HepG2 (cell line): ENCODE results near the gene TBRG4. TPM values are rescaled to one million over a fixed set of nuclear protein-coding genes. Genes with fewer than 3 reads are reported as not detected.

ENCODE experiments used
- BCL6 ChIP-seq: IDR thresholded peaks from 2 replicates; pipeline ENCODE4 v1.6.1; 2016; ENCODE audit warnings: missing genetic modification reagents, missing compliant biosample characterization
- KDM4B ChIP-seq: sonication (generic); formaldehyde crosslinking; IDR thresholded peaks from 2 replicates; pipeline ENCODE4 v1.4.0; 2020; ENCODE audit warnings: missing genetic modification reagents
- NPAS2 ChIP-seq: sonication (generic); formaldehyde crosslinking; IDR thresholded peaks from 2 replicates; pipeline ENCODE4 v1.8.0; 2022; ENCODE audit warnings: mild to moderate bottlenecking, missing genetic modification reagents, borderline replicate concordance
- PAF1 ChIP-seq: IDR thresholded peaks from 2 replicates; pipeline ENCODE4 v1.6.1; 2016; ENCODE audit warnings: missing genetic modification reagents, missing compliant biosample characterization
- RBM22 ChIP-seq: fragments of 200-400 bp; formaldehyde crosslinking; optimal IDR thresholded peaks from 2 replicates; pipeline ENCODE3; 2017; ENCODE audit warnings: mild to moderate bottlenecking, low read length, moderate library complexity
- RORA ChIP-seq: sonication (generic); formaldehyde crosslinking; IDR thresholded peaks from 2 replicates; pipeline ENCODE4 v1.5.0; 2020; ENCODE audit warnings: mild to moderate bottlenecking, missing genetic modification reagents, moderate library complexity
- SATB2 ChIP-seq: sonication (generic); formaldehyde crosslinking; IDR thresholded peaks from 2 replicates; pipeline ENCODE4 v1.5.0; 2020; ENCODE audit warnings: missing genetic modification reagents
- TAF1 ChIP-seq: sonication (generic); formaldehyde crosslinking; IDR thresholded peaks from 2 replicates; pipeline ENCODE4 v1.4.0; 2020; ENCODE audit warnings: missing genetic modification reagents
- ZNF207 ChIP-seq: fragments of 450-650 bp; IDR thresholded peaks from 2 replicates; pipeline ENCODE4 v1.6.1; 2016; ENCODE audit warnings: antibody characterized with exemption, borderline replicate concordance
- ZNF879 ChIP-seq: sonication (generic); formaldehyde crosslinking; IDR thresholded peaks from 2 replicates; pipeline ENCODE4 v1.8.1; 2023; ENCODE audit warnings: missing genetic modification reagents
- ZSCAN30 ChIP-seq: sonication (generic); formaldehyde crosslinking; IDR thresholded peaks from 2 replicates; pipeline ENCODE4 v1.5.0; 2020; ENCODE audit warnings: mild to moderate bottlenecking, missing genetic modification reagents
- polyA plus RNA-seq, 8 experiments: library from polyadenylated mRNA; depleted of rRNA in 3 of 8; stranded (reverse) in 7 of 8; unstranded in 1 of 8; fragments of >200 nt; fragmentation: Illumina TruSeq in 4 of 8; extraction: Trizol in 4 of 8; gene quantifications; 2 replicates each; pipeline versions ENCODE4 v1.2.1 to v1.2.3, GENCODE V29; 2011 to 2016; ENCODE audit warnings: low read depth in 4 of 8, missing spikeins in 1 of 8, mixed read lengths in 1 of 8; ENCODE audit not compliant: insufficient read depth in 1 of 8
- total RNA-seq, 5 experiments: library from RNA; depleted of rRNA; stranded (reverse); fragments of >200 nt; fragmentation: Illumina TruSeq; extraction: Trizol; gene quantifications; 2 replicates each; pipeline ENCODE4 v1.2.3, GENCODE V29; 2016; ENCODE audit warnings: low read depth in 1 of 5
- TF ChIP-seq, protein P1 (sequence below): sonication (generic); formaldehyde crosslinking; IDR thresholded peaks from 2 replicates; pipeline ENCODE4 v1.9.0; 2021; ENCODE audit warnings: mild to moderate bottlenecking, missing genetic modification reagents
- TF ChIP-seq, protein P2 (sequence below): sonication (generic); formaldehyde crosslinking; IDR thresholded peaks from 2 replicates; pipeline ENCODE4 v1.5.0; 2020; ENCODE audit warnings: mild to moderate bottlenecking, missing genetic modification reagents
- TF ChIP-seq, protein P3 (sequence below): sonication (generic); formaldehyde crosslinking; IDR thresholded peaks from 2 replicates; pipeline ENCODE4 v1.8.1; 2023; ENCODE audit warnings: missing genetic modification reagents, mild to moderate bottlenecking, borderline replicate concordance
- TF ChIP-seq, protein P4 (sequence below): sonication (generic); formaldehyde crosslinking; IDR thresholded peaks from 2 replicates; pipeline ENCODE4 v1.4.0; 2020; ENCODE audit warnings: low read depth, mild to moderate bottlenecking, missing genetic modification reagents
- TF ChIP-seq, protein P5 (sequence below): sonication (generic); formaldehyde crosslinking; IDR thresholded peaks from 2 replicates; pipeline ENCODE4 v1.8.0; 2022; ENCODE audit warnings: low read depth, missing genetic modification reagents

TBRG4 gene
- total and polyA plus RNA-seq, 2 of the 13 experiments (the other 11 are each of a cell fraction or from before 2014, with no cell fraction given) = 87.8 to 107 TPM

DNA sequence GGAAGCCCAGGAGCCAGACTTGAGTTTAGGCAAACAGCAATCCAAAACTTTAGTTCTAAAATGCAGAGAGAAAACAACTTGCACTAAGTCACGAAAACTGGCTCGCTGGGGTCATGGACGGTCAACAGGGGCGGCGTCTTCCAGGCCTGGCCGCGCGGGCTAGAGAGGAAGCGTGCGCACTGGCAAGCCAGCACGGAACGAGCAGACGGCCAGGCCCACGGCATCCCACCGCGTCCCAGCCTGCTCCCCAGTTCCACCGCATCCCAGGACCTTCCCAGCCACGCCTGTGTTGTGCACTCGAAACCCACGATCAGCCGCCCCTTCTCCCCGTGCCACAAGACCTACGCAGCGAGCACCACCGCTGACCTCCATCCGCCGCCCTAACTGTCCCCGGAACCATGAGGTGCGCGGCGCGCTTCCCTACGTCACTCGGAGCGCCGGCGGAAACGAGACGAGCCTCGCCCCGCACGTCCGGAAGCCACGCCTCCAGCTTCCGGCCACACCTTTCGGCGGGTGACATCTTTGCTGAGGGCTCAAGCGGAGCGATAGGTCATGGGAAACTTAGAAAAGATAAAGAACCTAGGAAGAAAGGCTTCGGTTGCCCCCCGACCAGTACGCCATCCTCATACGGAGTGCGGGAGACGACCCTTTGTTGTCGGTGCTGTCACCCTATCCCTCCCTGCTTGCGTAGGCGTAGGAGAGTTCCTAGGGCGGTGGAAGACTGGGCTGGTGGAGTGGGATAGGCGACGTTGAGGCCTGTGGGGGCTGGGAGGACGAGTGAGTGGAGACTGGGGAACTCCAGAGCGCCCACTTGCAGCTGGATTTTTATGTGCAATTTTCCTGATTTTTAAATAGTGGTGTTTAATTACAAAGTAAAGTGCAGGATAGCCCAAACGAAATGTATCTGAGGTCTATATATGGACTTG, at the start of gene TBRG4 (continued):
- TF ChIP-seq, protein P1, sequence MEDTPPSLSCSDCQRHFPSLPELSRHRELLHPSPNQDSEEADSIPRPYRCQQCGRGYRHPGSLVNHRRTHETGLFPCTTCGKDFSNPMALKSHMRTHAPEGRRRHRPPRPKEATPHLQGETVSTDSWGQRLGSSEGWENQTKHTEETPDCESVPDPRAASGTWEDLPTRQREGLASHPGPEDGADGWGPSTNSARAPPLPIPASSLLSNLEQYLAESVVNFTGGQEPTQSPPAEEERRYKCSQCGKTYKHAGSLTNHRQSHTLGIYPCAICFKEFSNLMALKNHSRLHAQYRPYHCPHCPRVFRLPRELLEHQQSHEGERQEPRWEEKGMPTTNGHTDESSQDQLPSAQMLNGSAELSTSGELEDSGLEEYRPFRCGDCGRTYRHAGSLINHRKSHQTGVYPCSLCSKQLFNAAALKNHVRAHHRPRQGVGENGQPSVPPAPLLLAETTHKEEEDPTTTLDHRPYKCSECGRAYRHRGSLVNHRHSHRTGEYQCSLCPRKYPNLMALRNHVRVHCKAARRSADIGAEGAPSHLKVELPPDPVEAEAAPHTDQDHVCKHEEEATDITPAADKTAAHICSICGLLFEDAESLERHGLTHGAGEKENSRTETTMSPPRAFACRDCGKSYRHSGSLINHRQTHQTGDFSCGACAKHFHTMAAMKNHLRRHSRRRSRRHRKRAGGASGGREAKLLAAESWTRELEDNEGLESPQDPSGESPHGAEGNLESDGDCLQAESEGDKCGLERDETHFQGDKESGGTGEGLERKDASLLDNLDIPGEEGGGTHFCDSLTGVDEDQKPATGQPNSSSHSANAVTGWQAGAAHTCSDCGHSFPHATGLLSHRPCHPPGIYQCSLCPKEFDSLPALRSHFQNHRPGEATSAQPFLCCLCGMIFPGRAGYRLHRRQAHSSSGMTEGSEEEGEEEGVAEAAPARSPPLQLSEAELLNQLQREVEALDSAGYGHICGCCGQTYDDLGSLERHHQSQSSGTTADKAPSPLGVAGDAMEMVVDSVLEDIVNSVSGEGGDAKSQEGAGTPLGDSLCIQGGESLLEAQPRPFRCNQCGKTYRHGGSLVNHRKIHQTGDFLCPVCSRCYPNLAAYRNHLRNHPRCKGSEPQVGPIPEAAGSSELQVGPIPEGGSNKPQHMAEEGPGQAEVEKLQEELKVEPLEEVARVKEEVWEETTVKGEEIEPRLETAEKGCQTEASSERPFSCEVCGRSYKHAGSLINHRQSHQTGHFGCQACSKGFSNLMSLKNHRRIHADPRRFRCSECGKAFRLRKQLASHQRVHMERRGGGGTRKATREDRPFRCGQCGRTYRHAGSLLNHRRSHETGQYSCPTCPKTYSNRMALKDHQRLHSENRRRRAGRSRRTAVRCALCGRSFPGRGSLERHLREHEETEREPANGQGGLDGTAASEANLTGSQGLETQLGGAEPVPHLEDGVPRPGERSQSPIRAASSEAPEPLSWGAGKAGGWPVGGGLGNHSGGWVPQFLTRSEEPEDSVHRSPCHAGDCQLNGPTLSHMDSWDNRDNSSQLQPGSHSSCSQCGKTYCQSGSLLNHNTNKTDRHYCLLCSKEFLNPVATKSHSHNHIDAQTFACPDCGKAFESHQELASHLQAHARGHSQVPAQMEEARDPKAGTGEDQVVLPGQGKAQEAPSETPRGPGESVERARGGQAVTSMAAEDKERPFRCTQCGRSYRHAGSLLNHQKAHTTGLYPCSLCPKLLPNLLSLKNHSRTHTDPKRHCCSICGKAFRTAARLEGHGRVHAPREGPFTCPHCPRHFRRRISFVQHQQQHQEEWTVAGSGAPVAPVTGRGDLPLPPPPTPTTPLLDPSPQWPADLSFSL = 0 out of 2 replicates have a peak, but pooled peaks have one; percentile 40
- TF ChIP-seq RORA (CRISPR knock-in tag) (no peak), KDM4B (CRISPR knock-in tag) (peak; percentile 93), PAF1 (CRISPR knock-in tag) (no peak), NPAS2 (CRISPR knock-in tag) (no peak), SATB2 (CRISPR knock-in tag) (peak; percentile 93; the same call in 1 of the 2 replicates), RBM22 (peak; percentile 70), TAF1 (CRISPR knock-in tag) (peak; percentile 98), ZNF207 (no peak), BCL6 (CRISPR knock-in tag) (no peak; the same call in none of the 2 replicates), ZNF879 (CRISPR knock-in tag) (no peak), ZSCAN30 (CRISPR knock-in tag) (peak; percentile 80)
- TF ChIP-seq, protein P2, sequence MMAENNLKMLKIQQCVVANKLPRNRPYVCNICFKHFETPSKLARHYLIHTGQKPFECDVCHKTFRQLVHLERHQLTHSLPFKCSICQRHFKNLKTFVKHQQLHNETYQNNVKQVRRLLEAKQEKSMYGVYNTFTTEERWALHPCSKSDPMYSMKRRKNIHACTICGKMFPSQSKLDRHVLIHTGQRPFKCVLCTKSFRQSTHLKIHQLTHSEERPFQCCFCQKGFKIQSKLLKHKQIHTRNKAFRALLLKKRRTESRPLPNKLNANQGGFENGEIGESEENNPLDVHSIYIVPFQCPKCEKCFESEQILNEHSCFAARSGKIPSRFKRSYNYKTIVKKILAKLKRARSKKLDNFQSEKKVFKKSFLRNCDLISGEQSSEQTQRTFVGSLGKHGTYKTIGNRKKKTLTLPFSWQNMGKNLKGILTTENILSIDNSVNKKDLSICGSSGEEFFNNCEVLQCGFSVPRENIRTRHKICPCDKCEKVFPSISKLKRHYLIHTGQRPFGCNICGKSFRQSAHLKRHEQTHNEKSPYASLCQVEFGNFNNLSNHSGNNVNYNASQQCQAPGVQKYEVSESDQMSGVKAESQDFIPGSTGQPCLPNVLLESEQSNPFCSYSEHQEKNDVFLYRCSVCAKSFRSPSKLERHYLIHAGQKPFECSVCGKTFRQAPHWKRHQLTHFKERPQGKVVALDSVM (CRISPR knock-in tag) = peak; percentile 71; the same call in 1 of the 2 replicates
- TF ChIP-seq, protein P3, sequence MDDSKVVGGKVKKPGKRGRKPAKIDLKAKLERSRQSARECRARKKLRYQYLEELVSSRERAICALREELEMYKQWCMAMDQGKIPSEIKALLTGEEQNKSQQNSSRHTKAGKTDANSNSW (CRISPR knock-in tag) = peak; percentile 72; the same call in 1 of the 2 replicates
- TF ChIP-seq, protein P4, sequence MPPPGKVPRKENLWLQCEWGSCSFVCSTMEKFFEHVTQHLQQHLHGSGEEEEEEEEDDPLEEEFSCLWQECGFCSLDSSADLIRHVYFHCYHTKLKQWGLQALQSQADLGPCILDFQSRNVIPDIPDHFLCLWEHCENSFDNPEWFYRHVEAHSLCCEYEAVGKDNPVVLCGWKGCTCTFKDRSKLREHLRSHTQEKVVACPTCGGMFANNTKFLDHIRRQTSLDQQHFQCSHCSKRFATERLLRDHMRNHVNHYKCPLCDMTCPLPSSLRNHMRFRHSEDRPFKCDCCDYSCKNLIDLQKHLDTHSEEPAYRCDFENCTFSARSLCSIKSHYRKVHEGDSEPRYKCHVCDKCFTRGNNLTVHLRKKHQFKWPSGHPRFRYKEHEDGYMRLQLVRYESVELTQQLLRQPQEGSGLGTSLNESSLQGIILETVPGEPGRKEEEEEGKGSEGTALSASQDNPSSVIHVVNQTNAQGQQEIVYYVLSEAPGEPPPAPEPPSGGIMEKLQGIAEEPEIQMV = peak; percentile 78
- TF ChIP-seq, protein P5, sequence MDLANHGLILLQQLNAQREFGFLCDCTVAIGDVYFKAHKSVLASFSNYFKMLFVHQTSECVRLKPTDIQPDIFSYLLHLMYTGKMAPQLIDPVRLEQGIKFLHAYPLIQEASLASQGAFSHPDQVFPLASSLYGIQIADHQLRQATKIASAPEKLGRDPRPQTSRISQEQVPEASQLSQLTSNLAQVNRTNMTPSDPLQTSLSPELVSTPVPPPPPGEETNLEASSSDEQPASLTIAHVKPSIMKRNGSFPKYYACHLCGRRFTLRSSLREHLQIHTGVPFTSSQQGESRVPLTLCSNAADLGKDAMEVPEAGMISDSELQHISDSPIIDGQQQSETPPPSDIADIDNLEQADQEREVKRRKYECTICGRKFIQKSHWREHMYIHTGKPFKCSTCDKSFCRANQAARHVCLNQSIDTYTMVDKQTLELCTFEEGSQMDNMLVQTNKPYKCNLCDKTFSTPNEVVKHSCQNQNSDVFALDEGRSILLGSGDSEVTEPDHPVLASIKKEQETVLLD = peak; percentile 81
